Measurements from ENCODE around the gene SASH1. TPM values are rescaled to one million over a fixed set of nuclear protein-coding genes. Genes with fewer than 3 reads are reported as not detected.
A peak's percentile ranks its signal among the peaks of the same experiment; 100 is the strongest.

Gene SASH1
- total RNA-seq (2021) (19.2 and 21.7 TPM in 2 replicates), Bru-seq, nascent RNA (percentile 72 among the genes with signal in this experiment), BruChase-seq, experiment 1, labeled RNA remaining after a 2-hour chase (percentile 62 among the genes with signal in this experiment), BruChase-seq, experiment 2, labeled RNA remaining after a 6-hour chase (percentile 62 among the genes with signal in this experiment)
- long read RNA-seq, full-length matches to known transcripts: 9 of 19 reads
- long read RNA-seq, partial matches to known transcripts: 3 of 19 reads
- long read RNA-seq, other reads (novel, unspliced or antisense): 7 of 19 reads

DNA sequence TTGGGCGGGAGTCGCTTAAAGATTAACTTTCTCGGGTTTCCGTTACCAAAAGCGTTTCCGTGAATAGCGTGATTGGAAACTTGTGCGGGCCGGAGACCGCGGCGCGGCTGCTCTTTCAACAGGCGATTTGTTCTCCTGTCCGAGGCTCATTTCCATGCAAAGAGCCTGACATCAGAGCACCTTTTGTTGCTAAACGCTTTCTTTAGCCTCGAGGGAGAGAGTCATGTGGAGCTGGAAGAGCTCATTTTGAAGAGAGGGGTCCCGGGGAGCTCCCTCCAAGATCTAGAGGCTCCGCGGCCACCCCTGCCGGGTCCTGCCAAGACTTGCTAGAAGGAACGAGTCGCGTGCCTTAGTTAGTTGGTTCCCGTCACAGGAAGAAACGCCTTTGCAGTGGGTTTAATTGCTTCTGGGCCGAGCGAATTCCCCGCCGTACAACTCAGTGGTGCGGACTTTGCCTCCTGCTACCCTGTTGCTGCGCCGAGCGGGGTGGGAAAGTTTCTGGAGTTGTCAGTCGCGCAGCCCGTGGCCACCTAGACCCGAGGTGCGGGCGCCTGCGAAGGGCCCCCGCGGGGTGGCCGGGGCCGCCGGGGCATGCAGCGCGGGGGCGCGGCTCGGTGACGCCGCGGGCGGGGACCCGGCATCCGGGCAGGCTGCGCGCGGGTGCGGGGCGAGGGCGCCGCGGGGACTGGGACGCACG, at the start of gene SASH1:
TSS of gene SASH1 (plus strand) at position 489 of the 697 bp plus-strand sequence. CDS start 230 bp downstream, outside the sequence.
- peaks cover 45% of the 10 kb centered on the region for H3K4me1 ChIP-seq (ENCODE audit: insufficient read depth, low read length, poor library complexity, severe bottlenecking)
- H3K27me3 ChIP-seq (replicated peaks; ENCODE audit: insufficient read depth, low read depth, low read length, poor library complexity): no peaks in the 10 kb centered on the region
- TF ChIP-seq, protein P1, sequence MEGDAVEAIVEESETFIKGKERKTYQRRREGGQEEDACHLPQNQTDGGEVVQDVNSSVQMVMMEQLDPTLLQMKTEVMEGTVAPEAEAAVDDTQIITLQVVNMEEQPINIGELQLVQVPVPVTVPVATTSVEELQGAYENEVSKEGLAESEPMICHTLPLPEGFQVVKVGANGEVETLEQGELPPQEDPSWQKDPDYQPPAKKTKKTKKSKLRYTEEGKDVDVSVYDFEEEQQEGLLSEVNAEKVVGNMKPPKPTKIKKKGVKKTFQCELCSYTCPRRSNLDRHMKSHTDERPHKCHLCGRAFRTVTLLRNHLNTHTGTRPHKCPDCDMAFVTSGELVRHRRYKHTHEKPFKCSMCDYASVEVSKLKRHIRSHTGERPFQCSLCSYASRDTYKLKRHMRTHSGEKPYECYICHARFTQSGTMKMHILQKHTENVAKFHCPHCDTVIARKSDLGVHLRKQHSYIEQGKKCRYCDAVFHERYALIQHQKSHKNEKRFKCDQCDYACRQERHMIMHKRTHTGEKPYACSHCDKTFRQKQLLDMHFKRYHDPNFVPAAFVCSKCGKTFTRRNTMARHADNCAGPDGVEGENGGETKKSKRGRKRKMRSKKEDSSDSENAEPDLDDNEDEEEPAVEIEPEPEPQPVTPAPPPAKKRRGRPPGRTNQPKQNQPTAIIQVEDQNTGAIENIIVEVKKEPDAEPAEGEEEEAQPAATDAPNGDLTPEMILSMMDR (conservative IDR thresholded peaks at IDR 0.05; ENCODE audit: low read depth, low read length): no peak
- TF ChIP-seq EZH2 (IDR thresholded peaks at IDR 0.05; ENCODE audit: borderline replicate concordance, low read depth, low read length, poor library complexity, severe bottlenecking): no peak
- peak within 1 kb of the TSS; percentile 98 for H3K27ac ChIP-seq (ENCODE audit: low read depth, low read length, poor library complexity, severe bottlenecking)
- peak; percentile 86 for DNase-seq (ENCODE audit: low spot score)
- H3K9me3 ChIP-seq (ENCODE audit: low read depth, low read length, poor library complexity, severe bottlenecking): no peaks in the 10 kb centered on the region
- no TSS peak for BruUV-seq (replicated peaks)
- CTCF ChIA-PET: interaction anchor here (1.0 kb wide), 1 partner anchor 162 kb away, joined by 3 read pairs; no protein-coding TSS in a partner anchor
- POLR2A ChIA-PET (ENCODE audit: low non-redundant PET): no interaction called here
- intact Hi-C loops (cut with micrococcal nuclease; ENCODE audit: unreplicated experiment): loop anchor here (5.0 to 10.0 kb wide), 2 partner anchors 120 to 158 kb away; no protein-coding TSS in a partner anchor
- H3K36me3 ChIP-seq (ENCODE audit: insufficient read depth, low read length, poor library complexity, severe bottlenecking): no peaks in the 10 kb centered on the region
- peak within 1 kb of the TSS; percentile 66 for H3K4me3 ChIP-seq (ENCODE audit: low read depth, low read length, poor library complexity, severe bottlenecking)

DNA sequence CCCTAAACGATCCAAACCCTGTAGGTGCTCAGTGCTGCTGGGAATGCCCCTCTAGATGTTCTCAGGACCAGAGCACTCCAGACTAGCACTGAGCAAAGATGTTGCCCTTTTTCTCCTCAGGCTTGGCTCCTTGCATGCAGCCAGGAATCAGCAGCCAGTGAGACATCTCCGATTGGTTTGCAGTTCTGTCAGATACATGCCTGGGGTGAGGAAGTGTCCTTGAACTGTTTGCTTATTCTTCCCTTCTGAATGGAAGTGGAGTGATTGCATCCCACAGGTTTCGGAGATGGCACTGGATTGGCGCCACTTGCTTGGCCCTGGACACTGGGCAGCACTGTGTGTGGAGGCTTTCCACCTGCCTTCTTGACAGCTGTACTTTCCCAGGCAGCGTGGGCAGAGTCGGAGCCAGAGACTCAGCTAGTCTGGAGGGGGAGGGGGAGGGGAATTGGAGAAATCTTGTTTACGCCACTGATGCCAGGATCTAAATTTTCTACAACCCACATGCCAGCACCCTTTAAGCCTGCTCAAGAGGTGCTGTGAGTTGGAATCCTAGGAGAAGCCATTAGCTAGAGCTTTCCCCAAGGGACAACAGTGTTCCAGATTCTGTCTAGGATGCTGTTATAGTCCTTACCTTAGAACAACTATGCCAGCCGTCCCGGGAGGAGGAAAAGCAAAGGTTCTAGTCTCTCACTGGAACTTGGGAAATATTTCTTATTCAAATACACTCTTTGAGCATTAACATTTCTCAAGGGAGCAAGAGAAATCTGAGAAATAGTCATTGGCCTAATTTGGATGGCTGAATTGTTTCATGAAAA, 49.2 kb upstream of the SASH1 start:
- no peak for DNase-seq (ENCODE audit: low spot score)
- intact Hi-C loops (cut with micrococcal nuclease; ENCODE audit: unreplicated experiment): no loop called here
- no TSS peak for BruUV-seq (replicated peaks)
- H3K36me3 ChIP-seq (ENCODE audit: insufficient read depth, low read length, poor library complexity, severe bottlenecking): no peaks in the 10 kb centered on the region
- ChIA-PET POLR2A (ENCODE audit: low non-redundant PET) (no interaction called here), CTCF (no interaction called here)
- TF ChIP-seq EZH2 (IDR thresholded peaks at IDR 0.05; ENCODE audit: borderline replicate concordance, low read depth, low read length, poor library complexity, severe bottlenecking): no peak
- TF ChIP-seq, protein P1 (conservative IDR thresholded peaks at IDR 0.05; ENCODE audit: low read depth, low read length): no peak
- H3K27ac ChIP-seq (ENCODE audit: low read depth, low read length, poor library complexity, severe bottlenecking): no peak overlapping the region
- no peaks in the 10 kb centered on the region for H3K27me3 ChIP-seq (replicated peaks; ENCODE audit: insufficient read depth, low read depth, low read length, poor library complexity)
- H3K4me3 ChIP-seq (ENCODE audit: low read depth, low read length, poor library complexity, severe bottlenecking): no peak overlapping the region
- no peaks in the 10 kb centered on the region for H3K4me1 ChIP-seq (ENCODE audit: insufficient read depth, low read length, poor library complexity, severe bottlenecking)
- H3K9me3 ChIP-seq (ENCODE audit: low read depth, low read length, poor library complexity, severe bottlenecking): no peaks in the 10 kb centered on the region

DNA sequence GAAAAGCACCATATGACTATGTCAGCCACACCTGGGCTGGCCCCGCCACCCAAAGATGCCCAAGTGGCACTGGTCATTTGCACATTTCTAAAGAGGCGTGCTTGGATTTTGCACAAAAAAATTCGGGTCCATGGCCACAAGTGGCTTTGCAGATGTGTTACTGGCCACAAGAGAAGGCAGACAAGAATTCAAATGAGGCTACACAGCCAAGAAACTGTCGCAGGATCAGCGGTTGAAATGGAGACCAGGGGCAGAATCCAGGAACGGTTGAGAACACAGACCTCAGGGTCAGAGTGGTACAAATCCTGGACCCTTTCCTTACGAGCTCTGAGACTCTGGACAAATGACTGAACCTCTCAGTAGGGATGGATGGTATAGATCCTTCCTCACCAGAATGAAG, 48.6 kb upstream of the SASH1 start:
- DNase-seq (ENCODE audit: low spot score): no peak
- ChIA-PET CTCF (no interaction called here), POLR2A (ENCODE audit: low non-redundant PET) (no interaction called here)
- no peaks in the 10 kb centered on the region for H3K9me3 ChIP-seq (ENCODE audit: low read depth, low read length, poor library complexity, severe bottlenecking)
- no peak overlapping the region for H3K4me3 ChIP-seq (ENCODE audit: low read depth, low read length, poor library complexity, severe bottlenecking)
- BruUV-seq (replicated peaks): no TSS peak
- no peaks in the 10 kb centered on the region for H3K27me3 ChIP-seq (replicated peaks; ENCODE audit: insufficient read depth, low read depth, low read length, poor library complexity)
- intact Hi-C loops (cut with micrococcal nuclease; ENCODE audit: unreplicated experiment): no loop called here
- TF ChIP-seq, protein P1 (conservative IDR thresholded peaks at IDR 0.05; ENCODE audit: low read depth, low read length): no peak
- no peak for TF ChIP-seq EZH2 (IDR thresholded peaks at IDR 0.05; ENCODE audit: borderline replicate concordance, low read depth, low read length, poor library complexity, severe bottlenecking)
- H3K27ac ChIP-seq (ENCODE audit: low read depth, low read length, poor library complexity, severe bottlenecking): no peak overlapping the region
- H3K36me3 ChIP-seq (ENCODE audit: insufficient read depth, low read length, poor library complexity, severe bottlenecking): no peaks in the 10 kb centered on the region
- H3K4me1 ChIP-seq (ENCODE audit: insufficient read depth, low read length, poor library complexity, severe bottlenecking): no peaks in the 10 kb centered on the region

Measured in A673 (cell line).